Hepatic stellate cell (primary cell): ENCODE data around the gene ZNF775.

Source experiments
- DNase-seq: peaks from one replicate; pipeline ENCODE4 v3.0.0; 2011; ENCODE audit warnings: low spot score

Gene ZNF775

GRCh38 chr7:150401424-150401790 is 22.3 kb downstream of the ZNF775 start:
- DNase-seq, result no peak

GRCh38 chr7:150401861-150402631 is 22.9 kb downstream of the ZNF775 start:
- DNase-seq, result no peak

DNA sequence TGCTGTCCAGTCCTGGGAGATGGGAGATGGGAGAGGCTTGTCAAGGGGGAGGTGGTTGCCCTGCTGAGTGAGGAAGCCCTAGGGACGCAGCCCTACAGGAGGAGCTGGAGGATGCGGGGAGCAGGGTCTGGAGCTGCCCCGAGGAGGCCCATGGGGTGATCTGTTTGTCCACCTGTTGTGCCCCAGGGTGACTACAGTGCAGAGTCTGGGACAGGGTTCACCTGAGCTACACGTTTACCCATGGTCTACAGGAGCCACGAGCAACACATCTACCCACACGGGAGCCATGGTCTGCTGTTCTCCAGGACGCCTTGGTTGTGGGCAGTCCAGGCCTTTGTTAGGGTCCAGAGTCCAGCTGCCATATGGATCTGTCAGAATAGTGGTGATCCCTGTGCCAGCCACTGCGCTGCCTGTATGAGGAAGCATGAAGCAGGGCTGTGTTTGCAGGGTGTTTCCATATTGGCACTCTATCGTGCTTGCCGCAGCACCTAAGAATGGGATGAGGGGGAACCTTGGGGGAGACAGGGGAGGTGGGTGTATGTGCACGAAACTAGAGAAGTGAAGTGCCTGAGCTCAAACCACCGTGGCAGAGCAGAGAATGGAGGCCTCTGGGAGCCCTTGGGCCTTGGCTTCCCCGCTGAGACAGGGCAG is 23.7 kb downstream of the ZNF775 start:
- DNase-seq, result no peak

- no peak for DNase-seq
Measured at GRCh38 chr7:150403376-150404171, 24.4 kb downstream of the ZNF775 start.

- no peak for DNase-seq
Measured at GRCh38 chr7:150404172-150404804, 25.2 kb downstream of the ZNF775 start.

- DNase-seq, result peak; percentile 95
Measured at GRCh38 chr7:150404805-150405583, 25.9 kb downstream of the ZNF775 start.

DNA sequence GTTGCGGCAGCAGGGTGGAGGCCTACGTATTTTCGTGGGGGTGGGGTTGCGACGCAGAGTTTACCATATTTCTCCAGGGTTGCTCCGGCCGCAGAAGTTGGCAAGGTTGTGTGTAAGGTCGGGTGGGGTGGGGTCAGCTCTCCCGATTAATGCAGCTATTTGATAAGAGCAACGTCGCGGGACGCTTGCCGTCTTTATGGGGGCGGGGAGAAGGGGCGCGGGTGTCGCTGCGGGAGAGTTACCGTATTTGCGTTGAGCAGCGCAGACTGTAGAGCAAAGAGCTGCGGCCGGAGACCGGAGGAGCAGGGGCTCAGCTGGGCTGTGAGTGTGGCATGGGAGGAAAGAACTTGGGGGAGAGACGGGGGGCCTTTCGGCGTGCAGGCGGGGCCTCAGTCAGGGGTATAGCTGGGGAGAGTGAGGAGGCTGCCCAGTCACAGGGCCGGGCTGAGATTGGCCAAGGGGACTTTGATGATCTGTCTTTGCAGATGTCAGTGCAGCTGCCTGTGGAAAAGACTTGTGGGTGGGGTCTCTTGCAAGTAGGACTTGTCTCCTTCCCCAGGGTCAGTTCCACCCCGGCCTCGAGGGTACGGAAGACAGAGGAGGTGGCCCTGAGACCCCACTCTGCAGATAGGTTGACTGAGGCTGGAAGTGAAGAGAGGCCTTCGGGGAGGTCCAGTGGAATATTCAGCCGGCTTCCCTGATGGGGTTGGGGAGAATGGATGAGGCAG is 26.6 kb downstream of the ZNF775 start:
- no peak for DNase-seq

DNA sequence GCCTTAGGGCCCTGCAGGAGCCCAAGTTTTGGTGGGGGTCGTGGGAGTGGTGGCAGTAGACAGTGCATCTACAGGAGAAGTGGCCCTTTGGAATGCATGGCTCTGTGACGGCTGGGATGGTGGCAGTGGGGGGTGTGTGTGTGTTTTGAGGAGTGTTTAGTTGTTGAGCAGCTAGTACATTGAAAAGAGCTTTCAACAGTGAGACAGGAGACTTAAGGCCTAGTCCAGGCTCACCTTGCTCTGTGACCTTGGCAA is 27.1 kb downstream of the ZNF775 start:
- DNase-seq, result no peak

DNA sequence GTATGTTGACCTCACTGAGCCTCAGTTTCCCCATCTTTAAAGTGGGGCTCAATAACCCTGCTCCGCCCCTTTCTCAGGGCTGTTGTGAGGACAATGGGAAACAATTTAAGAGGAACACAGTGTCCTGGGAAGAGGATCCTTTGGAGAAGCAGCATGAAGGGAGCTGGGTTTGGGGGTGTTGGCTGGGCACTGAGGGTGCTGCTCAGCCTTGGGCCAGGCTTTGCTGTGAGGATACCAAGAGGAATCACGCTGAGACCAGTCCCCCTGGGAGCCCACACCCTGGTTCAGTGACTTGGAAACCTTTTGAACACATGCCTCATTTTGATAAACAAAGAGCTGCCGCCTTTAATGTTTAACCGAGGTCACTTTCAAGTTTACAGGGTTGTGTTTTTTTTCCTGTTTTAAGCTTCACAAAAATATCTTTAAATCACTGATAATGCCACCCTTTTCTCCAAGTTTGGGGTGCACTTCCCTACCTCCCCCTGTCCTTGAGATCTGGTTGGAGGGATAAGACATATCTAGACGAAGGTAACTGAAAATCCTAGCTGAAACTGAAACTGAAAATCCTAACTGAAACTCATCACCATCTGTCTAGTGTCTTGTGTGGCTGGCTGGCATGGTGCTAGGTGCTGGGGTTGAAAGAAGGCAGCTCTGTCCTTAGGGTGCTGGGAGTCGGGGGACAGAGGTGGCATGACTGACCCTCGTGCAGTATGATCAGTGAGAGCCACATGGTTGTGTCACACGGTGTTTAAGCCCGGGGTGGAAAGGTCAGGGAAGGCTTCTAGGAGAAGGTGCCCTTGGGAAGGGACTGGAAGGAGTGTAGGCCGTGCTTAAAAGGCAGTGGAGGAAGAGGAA is 27.7 kb downstream of the ZNF775 start:
- no peak for DNase-seq

- DNase-seq, result no peak
Measured at GRCh38 chr7:150407588-150408392, 28.7 kb downstream of the ZNF775 start.

DNA sequence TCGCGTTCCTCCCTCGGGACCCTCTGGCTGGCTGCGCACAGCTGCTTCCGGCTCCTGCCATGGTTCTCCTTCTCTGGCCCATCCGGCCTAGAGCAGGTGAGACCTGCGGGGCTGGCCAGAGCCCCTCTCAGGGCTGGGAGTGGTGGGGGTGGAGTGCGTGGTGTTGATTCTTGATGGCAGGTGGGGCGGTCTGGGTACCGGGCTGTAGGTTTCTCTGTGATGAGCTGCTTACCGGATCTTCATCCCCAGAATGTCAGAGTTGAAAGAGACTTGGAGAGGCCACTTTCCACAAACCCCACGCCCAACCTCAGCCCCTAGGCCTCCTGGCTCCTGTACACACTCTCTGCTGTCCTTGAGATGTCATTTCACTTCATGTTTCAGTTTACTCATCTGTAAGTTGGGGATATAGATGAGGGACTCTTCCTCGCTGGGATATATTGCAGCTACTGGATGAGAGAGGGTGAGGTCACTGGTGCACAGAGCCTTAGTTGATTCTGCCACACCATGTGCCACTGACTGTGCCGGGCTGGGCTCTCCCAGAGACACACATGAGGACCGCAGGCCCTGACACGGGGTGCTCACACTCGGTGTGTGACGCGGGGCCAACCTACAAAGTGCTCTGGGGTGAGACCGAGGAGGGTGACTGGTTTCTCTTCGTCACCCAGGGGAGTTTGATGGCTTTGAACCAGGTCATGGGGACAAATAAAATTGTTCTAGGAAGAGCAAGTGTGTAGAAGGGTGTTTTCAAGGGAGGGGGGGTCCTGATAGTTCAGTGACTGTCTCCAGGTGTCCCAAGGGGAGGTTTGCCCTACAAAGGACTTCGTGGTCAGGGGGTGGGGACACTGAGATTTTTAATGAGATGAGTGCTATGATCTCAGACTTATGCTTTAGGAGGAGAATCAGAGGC is 29.5 kb downstream of the ZNF775 start:
- no peak for DNase-seq

DNA sequence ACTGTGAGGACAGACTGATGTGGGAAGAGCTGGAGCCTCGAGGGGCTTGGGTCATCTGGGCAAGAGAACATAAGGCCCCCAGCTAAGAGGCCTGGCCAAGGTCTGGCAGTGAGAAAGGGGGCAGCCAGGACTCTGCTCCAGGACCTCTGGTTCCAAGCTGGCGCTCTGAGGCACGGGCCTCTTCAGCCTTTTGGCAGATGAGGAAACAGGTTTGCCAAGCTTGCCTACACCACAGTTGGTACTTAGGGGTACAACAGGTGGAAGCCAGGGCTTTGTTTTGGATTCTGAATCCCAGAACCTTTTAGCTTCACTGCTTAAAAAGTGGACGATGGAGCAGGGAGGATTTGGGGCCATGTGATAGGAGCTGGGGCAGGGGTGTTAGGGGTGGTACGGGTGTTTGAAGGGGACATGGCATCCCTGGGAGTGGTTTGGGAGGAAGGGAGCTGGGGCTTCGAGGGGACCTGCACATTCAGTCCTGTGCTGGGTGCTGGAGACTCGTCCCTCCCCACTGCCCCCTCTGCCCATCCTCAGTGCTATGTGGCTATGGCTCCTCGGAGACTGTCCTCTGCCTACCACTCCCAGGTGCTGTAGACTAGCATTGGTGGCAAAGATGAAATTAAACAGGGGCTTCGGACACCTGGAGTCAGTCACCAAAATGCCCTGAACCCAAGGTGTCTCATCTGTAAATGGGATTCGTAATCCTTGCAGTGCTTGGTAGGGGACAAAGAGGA is 30.3 kb downstream of the ZNF775 start:
- no peak for DNase-seq

- DNase-seq, result no peak
Measured at GRCh38 chr7:150410131-150410530, 31.0 kb downstream of the ZNF775 start.

- DNase-seq, result no peak
Measured at GRCh38 chr7:150410680-150411346, 31.7 kb downstream of the ZNF775 start.

DNA sequence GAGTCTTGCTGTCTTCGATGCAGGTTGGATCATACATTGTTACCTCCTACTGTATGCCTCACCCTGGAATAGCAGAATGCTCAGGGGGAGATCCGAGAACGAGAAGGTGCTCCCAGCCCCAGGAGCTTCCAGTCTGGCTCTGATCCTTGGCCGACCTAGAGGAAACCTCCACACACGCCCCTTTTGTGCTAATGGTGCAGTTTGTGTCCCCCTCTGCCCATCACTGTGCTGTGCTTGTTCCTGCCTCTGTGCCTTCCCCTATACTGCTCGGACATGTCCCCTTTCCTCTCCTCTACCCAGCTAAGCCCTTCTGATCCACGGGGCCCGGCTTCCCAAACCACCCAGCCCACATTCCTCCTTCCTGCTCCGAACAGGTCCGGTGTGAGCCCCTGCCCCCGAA is 32.5 kb downstream of the ZNF775 start:
- DNase-seq, result no peak

- DNase-seq, result no peak
Measured at GRCh38 chr7:150412016-150412415, 32.9 kb downstream of the ZNF775 start.
